ENCODE results near the gene GMIP. TPM values are rescaled to one million over a fixed set of nuclear protein-coding genes. Genes with fewer than 3 reads are reported as not detected.
A peak's percentile ranks its signal among the peaks of the same experiment; 100 is the strongest.

GMIP gene
- total RNA-seq, 1 donor from 2014 or later, result 3.0 TPM

DNA sequence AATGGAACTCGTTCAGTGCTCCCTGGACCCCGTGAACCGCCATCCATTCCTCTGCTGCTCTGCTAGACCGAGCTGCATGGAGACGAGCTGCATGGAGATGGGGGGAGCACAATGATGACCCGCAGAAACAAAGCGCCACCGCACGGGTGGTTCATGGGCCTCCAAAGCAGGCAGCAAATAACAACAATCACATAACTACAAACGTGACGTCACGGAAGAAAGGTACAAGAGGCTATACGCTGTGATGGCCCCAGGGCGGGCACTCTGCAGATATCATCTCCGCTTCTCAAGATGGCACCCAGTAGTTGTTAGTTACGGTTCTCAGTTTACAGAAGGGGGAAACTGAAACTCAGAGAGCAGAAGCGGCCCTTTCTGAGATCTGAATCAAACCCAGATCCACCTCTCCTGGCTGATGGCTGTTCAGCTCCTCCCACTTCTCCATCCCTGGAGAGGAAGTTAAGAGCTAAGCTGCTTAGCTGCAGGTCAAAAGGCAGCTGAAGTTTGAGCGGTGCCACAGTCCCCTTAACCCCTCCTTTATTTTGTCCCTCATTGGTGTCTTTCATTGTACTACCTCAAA lies 18.3 kb upstream of the GMIP start:
- no peak overlapping the region for H3K27ac ChIP-seq (replicated peaks)
- no peak for DNase-seq
- peak overlapping the region; percentile 91 for H3K4me3 ChIP-seq
- H3K27me3 ChIP-seq (ENCODE audit: low read depth), result no peaks in the 10 kb centered on the region
- peaks cover 29% of the 10 kb centered on the region for H3K4me1 ChIP-seq
- intact Hi-C loops (cut with micrococcal nuclease), result no loop called here
- peaks cover 31% of the 10 kb centered on the region for H3K36me3 ChIP-seq
- no peaks in the 10 kb centered on the region for H3K9me3 ChIP-seq (replicated peaks)
- no peak for TF ChIP-seq CTCF (IDR thresholded peaks at IDR 0.05; ENCODE audit: borderline replicate concordance)

- Histone ChIP-seq H3K9me3 (replicated peaks) (no peaks in the 10 kb centered on the region), H3K27ac (replicated peaks) (no peak overlapping the region), H3K4me3 (no peak overlapping the region), H3K27me3 (ENCODE audit: low read depth) (no peaks in the 10 kb centered on the region), H3K36me3 (peaks cover 37% of the 10 kb centered on the region), H3K4me1 (peaks cover 29% of the 10 kb centered on the region)
- no peak for TF ChIP-seq CTCF (IDR thresholded peaks at IDR 0.05; ENCODE audit: borderline replicate concordance)
- intact Hi-C loops (cut with micrococcal nuclease), result no loop called here
- no peak for DNase-seq
Observed at GRCh38 chr19:19661141-19661674, 17.8 kb upstream of the GMIP start.

DNA sequence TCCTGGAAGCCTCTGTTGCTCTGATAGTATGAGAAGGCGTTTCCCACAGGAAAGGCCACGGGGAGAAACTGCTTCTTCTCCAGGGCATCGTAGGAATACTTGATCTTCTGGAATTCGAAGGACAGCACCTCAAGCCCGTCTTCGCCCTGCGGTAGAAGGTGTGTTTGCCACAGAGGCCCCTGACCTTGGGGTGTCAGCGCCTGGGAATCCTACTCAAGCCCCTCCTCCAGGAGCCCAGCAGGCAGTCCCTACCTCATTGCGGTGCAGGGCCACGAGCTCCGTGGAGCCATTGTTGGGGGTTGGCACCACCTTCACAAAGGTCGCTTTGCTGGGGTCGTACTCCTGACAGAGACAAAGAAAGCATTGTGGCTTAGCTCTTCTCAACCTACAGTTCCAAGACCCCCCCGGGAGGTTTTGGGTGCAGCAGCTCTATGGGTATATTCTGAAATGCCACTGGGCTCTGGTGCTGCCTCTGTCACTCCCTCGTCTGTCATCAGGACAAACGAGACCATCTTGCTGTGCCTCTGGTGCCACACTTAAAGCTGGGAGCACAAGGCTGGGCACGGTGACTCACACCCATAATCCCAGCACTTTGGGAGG lies 16.3 kb upstream of the GMIP start:
- intact Hi-C loops (cut with micrococcal nuclease), result no loop called here
- TF ChIP-seq CTCF (IDR thresholded peaks at IDR 0.05; ENCODE audit: borderline replicate concordance), result no peak
- no peaks in the 10 kb centered on the region for H3K27me3 ChIP-seq (ENCODE audit: low read depth)
- no peak overlapping the region for H3K27ac ChIP-seq (replicated peaks)
- peaks cover 29% of the 10 kb centered on the region for H3K4me1 ChIP-seq
- no peaks in the 10 kb centered on the region for H3K9me3 ChIP-seq (replicated peaks)
- H3K4me3 ChIP-seq, result no peak overlapping the region
- no peak for DNase-seq
- H3K36me3 ChIP-seq, result peaks cover 51% of the 10 kb centered on the region

GRCh38 chr19:19657397-19657783 lies 13.9 kb upstream of the GMIP start:
- H3K27me3 ChIP-seq (ENCODE audit: low read depth), result no peaks in the 10 kb centered on the region
- no peak overlapping the region for H3K4me3 ChIP-seq
- H3K9me3 ChIP-seq (replicated peaks), result no peaks in the 10 kb centered on the region
- peaks cover 14% of the 10 kb centered on the region for H3K4me1 ChIP-seq
- peaks cover 75% of the 10 kb centered on the region for H3K36me3 ChIP-seq
- no peak for DNase-seq
- no peak for TF ChIP-seq CTCF (IDR thresholded peaks at IDR 0.05; ENCODE audit: borderline replicate concordance)
- no peak overlapping the region for H3K27ac ChIP-seq (replicated peaks)
- intact Hi-C loops (cut with micrococcal nuclease), result no loop called here

GRCh38 chr19:19656451-19657396 lies 13.3 kb upstream of the GMIP start:
- intact Hi-C loops (cut with micrococcal nuclease), result no loop called here
- DNase-seq, result no peak
- H3K27me3 ChIP-seq (ENCODE audit: low read depth), result no peaks in the 10 kb centered on the region

More at GRCh38 chr19:19656451-19657396, 13.3 kb upstream of the GMIP start:
- H3K36me3 ChIP-seq, result peaks cover 81% of the 10 kb centered on the region
- no peaks in the 10 kb centered on the region for H3K9me3 ChIP-seq (replicated peaks)
- TF ChIP-seq CTCF (IDR thresholded peaks at IDR 0.05; ENCODE audit: borderline replicate concordance), result no peak
- H3K4me3 ChIP-seq, result no peak overlapping the region
- peaks cover 9% of the 10 kb centered on the region for H3K4me1 ChIP-seq
- H3K27ac ChIP-seq (replicated peaks), result no peak overlapping the region

Measured in left ventricle myocardium inferior (tissue), 1 donor.